SU-DHL-6 (cell line): ENCODE measurements around the gene DHX58.

ENCODE experiments used
- H2AFZ ChIP-seq: fragments of 200-600 bp; sonication (generic); 2 replicates; pipeline ENCODE4 v1.6.1; 2014; ENCODE audit warnings: low read depth, mild to moderate bottlenecking, moderate library complexity, mixed read lengths, antibody characterized with exemption, low read length; ENCODE audit not compliant: severe bottlenecking
- H3F3A ChIP-seq: fragments of 200-600 bp; shearing (Covaris generic); 2 replicates; pipeline ENCODE4 v1.6.0; 2016; ENCODE audit warnings: antibody characterized with exemption, mild to moderate bottlenecking; ENCODE audit not compliant: insufficient read depth
- H3K27ac ChIP-seq: fragments of 200-600 bp; sonication (generic); 2 replicates; pipeline ENCODE4 v1.5.1; 2016; ENCODE audit warnings: low read depth, mild to moderate bottlenecking, low read length, moderate library complexity, mixed read lengths
- H3K27me3 ChIP-seq: fragments of 200-600 bp; sonication (generic), shearing (Covaris generic); 2 replicates; pipeline ENCODE4 v1.6.0; 2014; ENCODE audit warnings: mild to moderate bottlenecking, low read length
- H3K36me3 ChIP-seq: fragments of 200-600 bp; sonication (generic); 2 replicates; pipeline ENCODE4 v1.6.1; 2014; ENCODE audit warnings: mild to moderate bottlenecking, low read length, mixed read lengths
- H3K4me2 ChIP-seq: fragments of 300-600, 200-600 bp; shearing (Covaris generic), sonication (generic); 2 replicates; pipeline ENCODE4 v1.6.0; 2014; ENCODE audit warnings: low read length, low read depth, mild to moderate bottlenecking; ENCODE audit not compliant: poor library complexity, severe bottlenecking
- H3K4me3 ChIP-seq: fragments of 200-600 bp; sonication (generic); 2 replicates; pipeline ENCODE4 v1.5.1; 2014; ENCODE audit warnings: antibody characterized with exemption, low read length, mild to moderate bottlenecking, mixed read lengths; ENCODE audit not compliant: insufficient read depth, poor library complexity, severe bottlenecking
- H3K79me2 ChIP-seq: fragments of 200-600 bp; sonication (generic); 2 replicates; pipeline ENCODE4 v1.6.1; 2014; ENCODE audit warnings: mild to moderate bottlenecking, low read length, moderate library complexity; ENCODE audit not compliant: insufficient read depth
- H3K9ac ChIP-seq: fragments of 200-600 bp; sonication (generic); 2 replicates; pipeline ENCODE4 v1.7.0; 2014; ENCODE audit warnings: mild to moderate bottlenecking, low read length
- H3K9me2 ChIP-seq: fragments of 200-600 bp; sonication (generic); replicated peaks from 2 replicates; pipeline ENCODE4 v1.6.1; 2014; ENCODE audit warnings: low read length; ENCODE audit not compliant: insufficient read depth
- H3K9me3 ChIP-seq: fragments of 200-600 bp; sonication (generic); 2 replicates; pipeline ENCODE4 v1.6.1; 2014; ENCODE audit warnings: low read length, mixed read lengths; ENCODE audit not compliant: insufficient read depth
- H4K20me1 ChIP-seq: fragments of 200-600 bp; sonication (generic); 2 replicates; pipeline ENCODE4 v1.6.1; 2014; ENCODE audit warnings: low read depth, mild to moderate bottlenecking, antibody characterized with exemption, low read length, moderate library complexity, mixed read lengths
- EZH2phosphoT487 ChIP-seq: fragments of 200-600 bp; sonication (generic), shearing (Covaris generic); conservative IDR thresholded peaks from 2 replicates; pipeline ENCODE4 v1.6.1; 2018; ENCODE audit warnings: mild to moderate bottlenecking, antibody characterized with exemption, low read length, moderate library complexity, mixed read lengths
- TF ChIP-seq, protein P1 (sequence below): fragments of 200-600 bp; sonication (generic); IDR thresholded peaks from one replicate; pipeline ENCODE4 v1.5.1; 2017; ENCODE audit warnings: antibody characterized with exemption, mild to moderate bottlenecking, low read length, moderate library complexity; ENCODE audit not compliant: insufficient read depth, poor library complexity, severe bottlenecking

DHX58 gene

DNA sequence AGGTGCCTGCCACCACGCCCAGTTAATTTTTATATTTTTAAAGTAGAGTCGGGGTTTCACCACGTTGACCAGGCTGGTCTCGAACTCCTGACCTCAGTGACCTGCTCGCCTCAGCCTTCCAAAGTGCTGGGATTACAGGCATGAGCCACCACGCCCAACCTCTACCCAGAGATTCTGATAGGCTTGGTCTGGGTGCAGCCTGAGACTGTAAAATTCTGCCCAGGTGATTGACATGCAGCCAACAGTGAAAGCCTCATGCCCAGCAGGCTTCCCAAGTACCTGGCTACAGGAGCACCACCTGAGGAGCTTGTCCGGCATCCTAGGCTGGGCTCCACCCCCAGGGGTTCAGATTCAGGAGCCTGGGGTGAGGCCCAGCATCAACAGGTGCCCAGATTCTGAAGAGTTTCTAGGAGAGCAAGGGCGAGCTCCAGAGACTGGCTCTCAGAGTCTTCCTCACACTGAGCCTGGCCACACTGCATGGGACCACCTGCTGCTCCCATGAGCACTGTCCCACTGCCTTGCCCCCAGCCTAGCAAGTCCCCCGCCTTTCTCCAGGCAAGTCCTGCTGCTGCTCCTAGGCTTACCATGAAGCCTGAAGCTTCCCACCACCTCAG, 30.9 kb downstream of the DHX58 start:
- H3K79me2 ChIP-seq: no peaks in the 10 kb centered on the region
- H3K9me2 ChIP-seq: no peaks in the 10 kb centered on the region
- no peaks in the 10 kb centered on the region for H3K9me3 ChIP-seq
- H3K4me3 ChIP-seq: no peak overlapping the region
- no peak overlapping the region for H3K27ac ChIP-seq
- H2AFZ ChIP-seq: no peak overlapping the region
- H3K4me2 ChIP-seq: no peak overlapping the region
- no peaks in the 10 kb centered on the region for H3K36me3 ChIP-seq
- H3K27me3 ChIP-seq: no peaks in the 10 kb centered on the region
- no peaks in the 10 kb centered on the region for H3F3A ChIP-seq
- no peak for TF ChIP-seq EZH2phosphoT487
- TF ChIP-seq, protein P1, sequence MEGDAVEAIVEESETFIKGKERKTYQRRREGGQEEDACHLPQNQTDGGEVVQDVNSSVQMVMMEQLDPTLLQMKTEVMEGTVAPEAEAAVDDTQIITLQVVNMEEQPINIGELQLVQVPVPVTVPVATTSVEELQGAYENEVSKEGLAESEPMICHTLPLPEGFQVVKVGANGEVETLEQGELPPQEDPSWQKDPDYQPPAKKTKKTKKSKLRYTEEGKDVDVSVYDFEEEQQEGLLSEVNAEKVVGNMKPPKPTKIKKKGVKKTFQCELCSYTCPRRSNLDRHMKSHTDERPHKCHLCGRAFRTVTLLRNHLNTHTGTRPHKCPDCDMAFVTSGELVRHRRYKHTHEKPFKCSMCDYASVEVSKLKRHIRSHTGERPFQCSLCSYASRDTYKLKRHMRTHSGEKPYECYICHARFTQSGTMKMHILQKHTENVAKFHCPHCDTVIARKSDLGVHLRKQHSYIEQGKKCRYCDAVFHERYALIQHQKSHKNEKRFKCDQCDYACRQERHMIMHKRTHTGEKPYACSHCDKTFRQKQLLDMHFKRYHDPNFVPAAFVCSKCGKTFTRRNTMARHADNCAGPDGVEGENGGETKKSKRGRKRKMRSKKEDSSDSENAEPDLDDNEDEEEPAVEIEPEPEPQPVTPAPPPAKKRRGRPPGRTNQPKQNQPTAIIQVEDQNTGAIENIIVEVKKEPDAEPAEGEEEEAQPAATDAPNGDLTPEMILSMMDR: no peak
- no peak overlapping the region for H3K9ac ChIP-seq
- no peaks in the 10 kb centered on the region for H4K20me1 ChIP-seq

DNA sequence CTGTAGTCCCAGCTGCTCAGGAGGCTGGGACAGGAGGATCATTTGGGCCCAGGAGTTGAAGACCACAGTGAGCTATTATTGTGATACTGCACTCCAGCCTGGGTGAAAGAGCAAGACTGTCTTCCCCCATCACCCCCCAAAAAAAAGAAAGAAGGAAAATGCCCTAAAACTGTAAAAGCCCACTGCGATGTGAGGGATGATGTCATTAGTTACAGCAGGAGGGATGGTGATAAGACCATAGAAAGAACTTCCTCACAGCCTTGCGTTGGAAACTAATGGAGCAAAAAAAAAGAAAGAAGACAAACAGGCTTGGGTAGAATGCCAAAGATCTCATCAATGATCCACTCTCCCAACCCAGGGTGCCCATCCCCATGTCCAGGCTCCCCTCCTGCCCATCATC, 33.0 kb downstream of the DHX58 start:
- Histone ChIP-seq H3K9me2 (no peaks in the 10 kb centered on the region), H3K4me2 (no peak overlapping the region), H3F3A (no peaks in the 10 kb centered on the region), H3K9ac (no peak overlapping the region), H3K36me3 (no peaks in the 10 kb centered on the region), H3K79me2 (no peaks in the 10 kb centered on the region), H3K9me3 (no peaks in the 10 kb centered on the region), H3K27me3 (no peaks in the 10 kb centered on the region), H3K27ac (no peak overlapping the region), H2AFZ (no peak overlapping the region), H3K4me3 (no peak overlapping the region), H4K20me1 (no peaks in the 10 kb centered on the region)
- no peak for TF ChIP-seq EZH2phosphoT487
- TF ChIP-seq, protein P1: no peak

DNA sequence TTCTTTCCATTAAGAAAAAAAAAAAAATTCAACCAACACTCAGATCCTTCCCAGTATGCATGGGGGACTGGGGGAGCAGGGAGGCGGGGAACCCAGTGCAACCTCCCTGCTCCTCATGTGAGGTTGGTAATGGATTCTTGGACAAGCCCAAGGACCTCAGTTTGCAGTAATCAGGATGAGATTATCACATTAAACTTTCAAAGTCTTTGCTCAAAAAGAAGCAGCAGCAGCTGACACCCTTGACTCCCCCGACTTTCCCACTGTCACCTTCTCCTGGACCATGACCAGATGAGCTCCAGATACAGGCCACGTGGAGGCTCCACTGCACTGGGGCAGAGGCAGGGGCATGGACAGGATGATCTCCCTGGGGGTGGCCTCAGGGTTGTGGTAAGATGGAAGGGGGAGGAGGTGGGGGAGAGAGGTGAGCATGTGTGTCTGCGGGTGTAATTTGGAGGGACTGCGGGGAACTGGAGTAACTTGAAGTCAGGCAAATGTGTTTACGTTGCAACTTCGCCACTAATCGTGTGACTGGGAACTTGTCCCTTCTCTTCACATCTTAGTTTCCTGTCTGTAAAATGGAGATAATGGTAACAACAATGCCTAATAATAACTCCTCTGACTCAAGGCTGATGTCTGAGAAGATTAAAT, 34.0 kb downstream of the DHX58 start:
- Histone ChIP-seq H3K27ac (no peak overlapping the region), H3K27me3 (no peaks in the 10 kb centered on the region), H3K4me3 (no peak overlapping the region), H3K9ac (no peak overlapping the region), H3F3A (no peaks in the 10 kb centered on the region), H4K20me1 (no peaks in the 10 kb centered on the region), H3K9me3 (no peaks in the 10 kb centered on the region), H3K79me2 (no peaks in the 10 kb centered on the region), H3K36me3 (no peaks in the 10 kb centered on the region), H2AFZ (no peak overlapping the region), H3K9me2 (no peaks in the 10 kb centered on the region), H3K4me2 (no peak overlapping the region)
- TF ChIP-seq, protein P1: no peak
- no peak for TF ChIP-seq EZH2phosphoT487
